GM13976 (cell line): ENCODE measurements around the gene NSD1.
A peak's percentile ranks its signal among the peaks of the same experiment; 100 is the strongest.

Experiments used
- DNase-seq: peaks from one replicate; pipeline ENCODE4 v3.0.0; 2012; ENCODE audit warnings: low spot score
- in situ Hi-C: fragments of 300-500 bp; cut with MboI; formaldehyde crosslinking; loops from one replicate; pipeline ENCODE4 v1.12.0; 2022; ENCODE audit warnings: low sequenced_read_pairs, mixed read lengths, inconsistent platforms; ENCODE audit not compliant: unreplicated experiment
- TF ChIP-seq, protein P1 (sequence below): IDR thresholded peaks from 2 replicates; pipeline ENCODE4 v1.5.1; 2012; ENCODE audit warnings: borderline replicate concordance, mild to moderate bottlenecking; ENCODE audit not compliant: insufficient read depth; ENCODE audit errors: extremely low read depth, missing control alignments, control extremely low read depth

The NSD1 gene

DNA sequence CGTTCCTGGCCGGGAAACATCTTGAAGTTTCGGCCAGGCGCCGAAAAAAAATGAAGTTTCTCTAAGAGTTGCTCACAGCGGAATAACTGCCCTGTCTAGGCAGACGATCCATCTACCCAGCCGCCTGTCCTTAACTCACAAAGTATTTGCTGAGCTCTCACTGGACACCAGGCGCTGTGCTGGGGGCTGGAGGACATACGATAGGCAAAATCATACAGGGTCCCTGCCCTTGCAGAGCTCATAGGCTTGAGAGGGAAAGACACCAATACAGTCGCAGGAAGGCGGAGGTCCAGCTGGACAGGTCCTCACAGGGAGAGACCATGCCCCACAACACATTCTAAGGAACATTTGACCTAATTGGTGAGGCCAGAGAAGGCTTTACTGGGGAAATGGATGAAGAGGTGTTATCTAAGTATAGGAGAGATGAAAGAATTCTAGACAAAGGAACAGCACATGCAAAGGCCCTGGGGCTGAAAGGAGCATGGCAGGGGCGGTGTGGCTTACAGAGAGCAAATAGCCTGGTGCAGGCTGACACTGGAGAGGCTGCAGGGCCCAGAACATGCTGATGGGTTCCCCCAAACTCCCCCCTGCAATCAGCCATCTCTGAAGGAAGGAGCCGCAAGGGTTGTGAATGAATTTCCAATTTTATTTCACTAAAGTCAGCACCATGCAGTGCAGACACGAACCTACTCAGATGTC, 180.1 kb downstream of the NSD1 start:
- TF ChIP-seq, protein P1, sequence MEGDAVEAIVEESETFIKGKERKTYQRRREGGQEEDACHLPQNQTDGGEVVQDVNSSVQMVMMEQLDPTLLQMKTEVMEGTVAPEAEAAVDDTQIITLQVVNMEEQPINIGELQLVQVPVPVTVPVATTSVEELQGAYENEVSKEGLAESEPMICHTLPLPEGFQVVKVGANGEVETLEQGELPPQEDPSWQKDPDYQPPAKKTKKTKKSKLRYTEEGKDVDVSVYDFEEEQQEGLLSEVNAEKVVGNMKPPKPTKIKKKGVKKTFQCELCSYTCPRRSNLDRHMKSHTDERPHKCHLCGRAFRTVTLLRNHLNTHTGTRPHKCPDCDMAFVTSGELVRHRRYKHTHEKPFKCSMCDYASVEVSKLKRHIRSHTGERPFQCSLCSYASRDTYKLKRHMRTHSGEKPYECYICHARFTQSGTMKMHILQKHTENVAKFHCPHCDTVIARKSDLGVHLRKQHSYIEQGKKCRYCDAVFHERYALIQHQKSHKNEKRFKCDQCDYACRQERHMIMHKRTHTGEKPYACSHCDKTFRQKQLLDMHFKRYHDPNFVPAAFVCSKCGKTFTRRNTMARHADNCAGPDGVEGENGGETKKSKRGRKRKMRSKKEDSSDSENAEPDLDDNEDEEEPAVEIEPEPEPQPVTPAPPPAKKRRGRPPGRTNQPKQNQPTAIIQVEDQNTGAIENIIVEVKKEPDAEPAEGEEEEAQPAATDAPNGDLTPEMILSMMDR = no peak
- no peak for DNase-seq
- in situ Hi-C loops = no loop called here

DNA sequence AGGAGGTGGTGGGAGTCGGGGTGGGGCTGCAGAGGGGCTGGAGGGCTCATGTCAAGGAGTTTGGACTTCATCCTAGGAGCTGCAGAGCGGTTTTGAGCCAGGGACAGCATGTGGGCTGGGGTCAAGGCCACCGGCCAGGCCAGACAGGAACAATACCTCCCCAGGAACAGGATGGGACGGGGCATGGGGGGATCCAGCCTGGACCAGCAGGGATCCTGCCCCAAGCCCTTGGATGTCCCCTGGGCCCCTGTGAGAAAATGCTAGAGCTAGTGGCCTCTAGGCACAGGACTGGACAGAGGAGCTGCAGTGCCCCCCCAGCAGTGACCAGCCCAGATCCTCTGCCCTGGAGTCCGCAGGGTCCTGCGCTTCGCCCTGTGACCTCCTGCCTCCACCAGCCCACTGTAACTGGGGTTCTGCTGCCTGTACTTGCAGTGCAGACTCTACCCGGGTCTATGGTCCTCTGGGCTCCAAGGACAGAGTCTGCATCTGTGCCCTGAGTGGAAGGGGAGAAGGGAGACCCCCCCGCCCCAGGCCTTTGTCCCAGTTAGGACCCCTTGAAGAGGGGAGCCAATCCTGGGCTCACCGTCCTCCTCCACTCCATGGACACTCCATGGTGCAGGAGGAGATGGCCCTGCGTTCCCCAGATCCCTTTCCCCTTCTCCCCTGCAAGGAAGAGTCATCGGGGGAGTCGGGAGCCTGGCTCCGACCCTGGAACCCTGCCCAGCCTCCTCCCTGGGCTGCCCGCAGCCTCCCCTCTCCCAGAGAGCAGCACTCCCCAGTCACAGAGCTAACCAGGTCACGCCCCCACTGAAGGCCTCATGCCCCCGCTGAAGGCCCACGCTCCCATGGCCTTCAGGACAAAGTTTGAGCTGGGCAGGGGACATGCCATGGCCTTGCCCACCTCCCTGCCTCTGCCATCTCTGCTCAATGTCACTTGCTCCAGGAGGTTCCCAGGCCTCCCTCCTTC, 181.1 kb downstream of the NSD1 start:
- TF ChIP-seq, protein P1 = no peak
- in situ Hi-C loops = no loop called here

DNA sequence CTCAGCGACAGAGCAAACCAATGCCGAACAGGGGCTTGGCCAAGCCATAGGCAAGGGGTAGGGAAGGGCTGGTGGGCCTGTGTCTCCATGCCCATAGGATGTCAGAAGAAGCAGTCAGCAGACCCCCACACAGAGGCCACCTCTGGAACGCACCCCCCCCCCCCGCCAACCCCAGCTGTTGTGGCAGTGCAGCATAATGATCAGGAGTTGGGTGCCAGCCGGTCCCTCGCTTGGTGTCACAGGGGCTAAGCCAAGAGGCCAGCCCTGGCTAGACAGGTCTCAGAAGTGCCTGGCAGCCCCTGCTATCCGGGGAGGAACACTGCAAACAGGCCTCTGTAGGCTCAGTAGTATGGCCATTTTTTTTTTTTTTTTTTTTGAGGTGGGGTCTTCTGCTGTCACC, 181.8 kb downstream of the NSD1 start:
- no peak for DNase-seq
- TF ChIP-seq, protein P1 = no peak
- in situ Hi-C loops = no loop called here

More for the DNA sequence above, 181.1 kb downstream of the NSD1 start:
- no peak for DNase-seq

DNA sequence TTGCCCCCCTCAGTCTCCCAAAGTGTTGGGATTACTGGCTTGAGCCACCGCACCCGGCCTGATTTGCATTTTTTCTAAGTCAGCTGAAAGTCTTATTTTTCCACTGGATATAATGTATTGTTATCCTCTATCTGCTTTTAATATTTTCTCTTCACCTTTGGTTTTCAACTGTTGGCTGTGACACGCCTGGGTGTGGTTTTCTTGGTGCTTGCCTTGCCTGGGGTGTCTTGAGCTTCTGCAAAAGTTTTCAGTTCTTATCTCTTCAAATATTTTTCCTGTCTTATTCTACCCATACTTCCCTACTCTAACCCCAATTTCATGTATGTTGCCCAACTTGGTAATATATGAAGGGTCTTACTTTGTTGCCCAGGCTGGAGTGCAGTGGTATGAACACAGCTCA, 182.4 kb downstream of the NSD1 start:
- no peak for DNase-seq
- in situ Hi-C loops = no loop called here
- TF ChIP-seq, protein P1 = no peak

DNA sequence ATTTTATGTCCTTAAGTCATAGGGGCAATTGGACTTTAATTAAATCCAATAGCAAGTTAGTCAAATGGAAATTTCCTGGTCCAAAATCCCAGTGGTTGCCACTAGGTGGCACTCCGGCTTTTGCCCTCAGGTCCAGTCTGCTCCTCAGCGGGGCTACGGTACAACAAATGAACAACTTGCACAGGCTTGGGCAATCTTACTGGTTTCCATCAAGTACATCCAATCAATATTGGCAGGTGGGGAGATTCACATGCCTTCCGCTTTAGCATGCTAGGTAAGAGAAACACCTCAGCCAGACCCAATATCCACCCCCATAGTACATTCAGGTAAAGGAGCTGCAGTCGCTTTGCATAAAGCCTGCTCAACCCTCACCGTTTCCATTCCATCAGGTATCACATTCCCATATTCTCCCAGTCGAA, 184.4 kb downstream of the NSD1 start:
- peak; percentile 79 for DNase-seq
- TF ChIP-seq, protein P1 = peak; percentile 76
- in situ Hi-C loops = no loop called here

DNA sequence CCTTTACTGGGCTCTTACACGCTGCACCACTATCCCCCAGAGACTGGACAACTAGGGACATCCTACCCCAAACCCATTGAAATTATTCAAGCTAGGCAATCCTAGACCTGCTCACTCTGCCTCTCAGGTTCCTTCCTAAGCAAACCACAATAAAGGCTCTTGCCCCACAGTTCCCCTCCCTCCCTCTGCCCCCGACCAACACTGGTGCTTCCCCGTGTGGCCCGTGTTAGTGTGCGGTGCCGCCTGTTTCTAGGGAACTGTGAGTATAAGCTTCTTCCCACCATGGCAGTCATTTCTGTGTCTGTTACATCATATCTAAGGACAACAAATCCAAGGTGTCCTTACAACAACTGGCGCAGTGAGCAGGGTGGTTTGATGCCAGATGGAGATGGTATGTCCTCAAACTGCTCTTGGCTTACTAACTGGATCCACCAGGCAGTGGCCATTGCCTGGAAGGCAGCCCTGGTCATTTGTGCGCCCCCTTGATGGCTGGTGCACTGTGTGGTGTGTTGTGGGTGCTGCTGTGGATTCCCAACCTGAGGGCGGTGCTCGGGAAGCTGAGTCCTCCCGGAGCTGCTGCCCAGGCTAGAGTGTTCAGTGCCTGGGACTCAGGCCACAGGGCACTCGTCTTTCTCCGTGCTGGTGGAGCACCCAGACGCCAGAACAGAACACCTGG, 186.5 kb downstream of the NSD1 start:
- TF ChIP-seq, protein P1 = no peak
- DNase-seq = no peak
- in situ Hi-C loops = no loop called here
